ENCODE measurements around the gene SEC14L2. TPM values are rescaled to one million over a fixed set of nuclear protein-coding genes. Genes with fewer than 3 reads are reported as not detected.
A peak's percentile ranks its signal among the peaks of the same experiment; 100 is the strongest.

SEC14L2 gene
- total RNA-seq, 1 experiment from 2014 or later, result 8.2 TPM

- Histone ChIP-seq H3K23ac (ENCODE audit: insufficient read length, low read depth, low read length) (no peak overlapping the region), H3K14ac (ENCODE audit: insufficient read depth, low read length) (peak overlapping the region; percentile 39; the same call in 1 of the 2 replicates), H3K4me1 (ENCODE audit: insufficient read depth, low read length) (no peaks in the 10 kb centered on the region), H3K79me2 (ENCODE audit: insufficient read depth, low read length) (no peaks in the 10 kb centered on the region; the same call in 1 of the 2 replicates), H3K79me1 (ENCODE audit: insufficient read depth, low read depth, low read length, poor library complexity, severe bottlenecking) (no peaks in the 10 kb centered on the region), H3K18ac (ENCODE audit: insufficient read length, low read depth, low read length) (no peak overlapping the region), H3K27me3 (ENCODE audit: insufficient read depth, low read length) (no peaks in the 10 kb centered on the region), H3K56ac (ENCODE audit: insufficient read length, low read depth, low read length) (no peak overlapping the region), H2BK12ac (ENCODE audit: insufficient read length, low read depth, low read length) (no peak overlapping the region), H3K23me2 (ENCODE audit: insufficient read length, low read depth, low read length, poor library complexity, severe bottlenecking) (no peaks in the 10 kb centered on the region), H4K91ac (ENCODE audit: insufficient read length, low read depth, low read length) (no peak overlapping the region), H3K4me2 (ENCODE audit: insufficient read depth, insufficient read length, low read length) (no peak overlapping the region), H3K9ac (ENCODE audit: extremely low read depth, insufficient read length, low read length) (no peak overlapping the region), H2BK120ac (ENCODE audit: low read depth, low read length, poor library complexity, severe bottlenecking) (no peak overlapping the region), H4K5ac (ENCODE audit: insufficient read length, low read depth, low read length) (no peak overlapping the region), H3K9me3 (ENCODE audit: control insufficient read depth, low read depth, low read length) (no peaks in the 10 kb centered on the region), H3T11ph (ENCODE audit: low read length) (no peak overlapping the region), H4K8ac (replicated peaks; ENCODE audit: insufficient read length, low read depth, low read length) (no peak overlapping the region), H2AK5ac (ENCODE audit: insufficient read length, low read length) (no peak overlapping the region), H4K20me1 (ENCODE audit: control insufficient read depth, insufficient read depth, insufficient read length) (no peaks in the 10 kb centered on the region), H3K4ac (ENCODE audit: low read depth, low read length) (no peak overlapping the region), H2AFZ (ENCODE audit: low read length) (no peak overlapping the region), H2BK15ac (ENCODE audit: low read depth, low read length) (no peak overlapping the region), H2BK20ac (ENCODE audit: low read depth, low read length, poor library complexity, severe bottlenecking) (no peak overlapping the region), H2BK5ac (ENCODE audit: insufficient read length, low read length) (no peak overlapping the region), H3K27ac (ENCODE audit: insufficient read length, low read depth, low read length) (no peak overlapping the region)
- WGBS (ENCODE audit: extremely low coverage, insufficient read length, low lambda C conversion rate), result no CpG with 5 or more reads among the region's 4 CpGs
- TF ChIP-seq, protein P1, sequence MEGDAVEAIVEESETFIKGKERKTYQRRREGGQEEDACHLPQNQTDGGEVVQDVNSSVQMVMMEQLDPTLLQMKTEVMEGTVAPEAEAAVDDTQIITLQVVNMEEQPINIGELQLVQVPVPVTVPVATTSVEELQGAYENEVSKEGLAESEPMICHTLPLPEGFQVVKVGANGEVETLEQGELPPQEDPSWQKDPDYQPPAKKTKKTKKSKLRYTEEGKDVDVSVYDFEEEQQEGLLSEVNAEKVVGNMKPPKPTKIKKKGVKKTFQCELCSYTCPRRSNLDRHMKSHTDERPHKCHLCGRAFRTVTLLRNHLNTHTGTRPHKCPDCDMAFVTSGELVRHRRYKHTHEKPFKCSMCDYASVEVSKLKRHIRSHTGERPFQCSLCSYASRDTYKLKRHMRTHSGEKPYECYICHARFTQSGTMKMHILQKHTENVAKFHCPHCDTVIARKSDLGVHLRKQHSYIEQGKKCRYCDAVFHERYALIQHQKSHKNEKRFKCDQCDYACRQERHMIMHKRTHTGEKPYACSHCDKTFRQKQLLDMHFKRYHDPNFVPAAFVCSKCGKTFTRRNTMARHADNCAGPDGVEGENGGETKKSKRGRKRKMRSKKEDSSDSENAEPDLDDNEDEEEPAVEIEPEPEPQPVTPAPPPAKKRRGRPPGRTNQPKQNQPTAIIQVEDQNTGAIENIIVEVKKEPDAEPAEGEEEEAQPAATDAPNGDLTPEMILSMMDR (conservative IDR thresholded peaks at IDR 0.05), result no peak
- H3K27me3 Mint-ChIP-seq (ENCODE audit: low read depth), result no peaks in the 10 kb centered on the region; the same call in 1 of the 2 replicates
- H3K36me3 Mint-ChIP-seq (ENCODE audit: insufficient read depth in 1 of 3, low read depth in 3 of 3), result peaks cover 12 to 21% (median 17%) of the 10 kb centered on the region in 3 experiments
- H3K9me3 Mint-ChIP-seq, result no peaks in the 10 kb centered on the region
- H3K4me3 Mint-ChIP-seq, result no peak overlapping the region
- H3K27ac Mint-ChIP-seq, result no peak overlapping the region
- no peak for DNase-seq
- peaks cover 11 to 14% of the 10 kb centered on the region in 2 experiments for H3K4me1 Mint-ChIP-seq
Measured at GRCh38 chr22:30432096-30432495, 35.3 kb downstream of the SEC14L2 start.
